GM12878 (cell line): ENCODE results near the gene TRIM68. TPM values are rescaled to one million over a fixed set of nuclear protein-coding genes. Genes with fewer than 3 reads are reported as not detected.

ENCODE experiments used
- ATAC-seq: fragments of 200-7000 bp; cut with Tn5 transposase; 3 replicates; pipeline ENCODE4 v1.9.1; 2020; ENCODE audit warnings: mild to moderate bottlenecking, moderate library complexity
- Bru-seq: library from RNA; stranded (reverse); fragments of 400-500 nt; gene quantifications from one replicate; lab custom pipeline; 2021; lab: Mats Ljungman, UMichigan
- BruChase-seq, 2 experiments: library from RNA; stranded (reverse); fragments of 400-500 nt; gene quantifications; one replicate each; lab custom pipeline; 2021; lab: Mats Ljungman, UMichigan
- BruUV-seq: library from RNA; stranded (reverse); fragments of 400-500 nt; replicated peaks from 2 replicates; lab custom pipeline; 2021; lab: Mats Ljungman, UMichigan
- CTCF ChIA-PET: fragments of 300-600 bp; sonication (Branson Sonifier 250); formaldehyde crosslinking; extraction: SDS; loops from one replicate; lab custom pipeline; 2021; ENCODE audit warnings: inconsistent platforms; lab: Yijun Ruan, JAX
- POLR2A ChIA-PET: fragments of 350-600 bp; formaldehyde crosslinking; extraction: SDS; loops from one replicate; lab custom pipeline; 2021; ENCODE audit warnings: inconsistent platforms; lab: Charles Lee
- RAD21 ChIA-PET: fragments of 300-600 bp; sonication (Branson Sonifier 250); formaldehyde crosslinking; loops from one replicate; lab custom pipeline; 2023; ENCODE audit warnings: antibody characterized with exemption; ENCODE audit not compliant: unreplicated experiment; lab: Charles Lee
- SMC1A ChIA-PET: fragments of 300-600 bp; sonication (Branson Sonifier 250); formaldehyde crosslinking; loops from one replicate; lab custom pipeline; 2023; ENCODE audit not compliant: unreplicated experiment, uncharacterized antibody; lab: Charles Lee
- DNase-seq: peaks from one replicate; pipeline ENCODE4 v3.0.0-alpha.2; 2011; ENCODE audit warnings: low read depth, low spot score
- FAIRE-seq: peaks from 3 replicates; lab custom pipeline; 2011; peaks lifted over from hg19 to GRCh38; lab: Jason Lieb, UNC
- H2AFZ ChIP-seq: 2 replicates; pipeline ENCODE4 v1.6.0; 2011; ENCODE audit warnings: low read depth, low read length, control low read depth; ENCODE audit not compliant: control insufficient read depth
- H3K27ac ChIP-seq: 2 replicates; pipeline ENCODE4 v1.5.1; 2011; ENCODE audit warnings: control low read depth; ENCODE audit not compliant: control insufficient read depth, insufficient read depth
- H3K27me3 ChIP-seq, 2 experiments: replicated peaks in 1 of 2; 2 replicates each; pipeline versions ENCODE4 v1.6.0 to v1.6.1; 2011; ENCODE audit warnings: low read length in 1 of 2; ENCODE audit not compliant: control insufficient read depth in 2 of 2, insufficient read depth in 2 of 2
- H3K36me3 ChIP-seq, 2 experiments: 2 replicates each; pipeline ENCODE4 v1.5.1; 2011; ENCODE audit warnings: low read length in 1 of 2; ENCODE audit not compliant: control insufficient read depth in 2 of 2, insufficient read depth in 2 of 2
- H3K4me1 ChIP-seq: 2 replicates; pipeline ENCODE4 v1.6.1; 2011; ENCODE audit warnings: mild to moderate bottlenecking, low read length, moderate library complexity, mixed read lengths; ENCODE audit not compliant: control insufficient read depth, insufficient read depth
- H3K4me2 ChIP-seq: 2 replicates; pipeline ENCODE4 v1.6.0; 2011; ENCODE audit warnings: control low read depth; ENCODE audit not compliant: control insufficient read depth, insufficient read depth
- H3K4me3 ChIP-seq: fragments of 200-600 bp; sonication (generic); 2 replicates; pipeline ENCODE4 v1.5.1; 2016
- H3K79me2 ChIP-seq: 2 replicates; pipeline ENCODE4 v1.6.0; 2011; ENCODE audit warnings: low read length; ENCODE audit not compliant: control insufficient read depth, insufficient read depth
- H3K9ac ChIP-seq: 2 replicates; pipeline ENCODE4 v1.8.0; 2011; ENCODE audit warnings: low read length, control low read depth, mixed read lengths; ENCODE audit not compliant: control insufficient read depth, insufficient read depth
- H3K9me3 ChIP-seq: replicated peaks from 3 replicates; pipeline ENCODE4 v1.5.1; 2011; ENCODE audit warnings: mild to moderate bottlenecking, low read length; ENCODE audit not compliant: control insufficient read depth, insufficient read depth
- H4K20me1 ChIP-seq: 2 replicates; pipeline ENCODE4 v1.6.0; 2011; ENCODE audit not compliant: control insufficient read depth, insufficient read depth
- IKZF1 ChIP-seq: fragments of 450-650 bp; conservative IDR thresholded peaks from 2 replicates; pipeline ENCODE4 v1.6.1; 2017; ENCODE audit warnings: antibody characterized with exemption, mild to moderate bottlenecking
- PML ChIP-seq: IDR thresholded peaks from 2 replicates; pipeline ENCODE4 v1.6.1; 2012; ENCODE audit warnings: low read length, inconsistent platforms
- POLR2A ChIP-seq: IDR thresholded peaks from 2 replicates; pipeline ENCODE4 v1.6.1; 2011; ENCODE audit warnings: low read depth, mild to moderate bottlenecking, low read length
- POU2F2 ChIP-seq: IDR thresholded peaks from 3 replicates; pipeline ENCODE4 v1.6.1; 2011; ENCODE audit warnings: low read depth, mild to moderate bottlenecking, low read length, borderline replicate concordance
- SRF ChIP-seq, 2 experiments: IDR thresholded peaks; 2 replicates each; pipeline ENCODE4 v1.6.1; 2011; ENCODE audit warnings: low read depth in 2 of 2, low read length in 2 of 2, mild to moderate bottlenecking in 1 of 2, moderate library complexity in 1 of 2
- TAF1 ChIP-seq: IDR thresholded peaks from 2 replicates; pipeline ENCODE4 v1.6.1; 2011; ENCODE audit warnings: mild to moderate bottlenecking, low read depth, low read length, borderline replicate concordance
- WGBS: methylation state at CpG from one replicate; pipeline ENCODE4 v1.1.6; 2016; ENCODE audit warnings: low lambda C conversion rate; ENCODE audit not compliant: insufficient replicate concordance, insufficient coverage; ENCODE audit errors: missing lambda C conversion rate; 5-methylcytosine and 5-hydroxymethylcytosine counted together
- in situ Hi-C: fragments of 300-500 bp; cut with MboI; formaldehyde crosslinking; loops from 9 replicates; pipeline ENCODE4 v1.14.3; 2018; ENCODE audit warnings: mixed read lengths
- intact Hi-C: fragments of 100-400 bp; cut with micrococcal nuclease; formaldehyde crosslinking; loops from one replicate; pipeline ENCODE4 v1.14.2; 2022; ENCODE audit not compliant: unreplicated experiment
- long read RNA-seq, 2 experiments: library from polyadenylated mRNA; unstranded; transcript quantifications; one replicate each; pipeline ENCODE4 v2.0.0, GENCODE V29; 2019 to 2020
- polyA minus RNA-seq, 3 experiments: library from RNA; depleted of rRNA, polyadenylated mRNA; stranded (reverse); fragments of >200 nt; gene quantifications; 2 replicates each; pipeline ENCODE4 v1.2.3, GENCODE V29; 2011
- polyA plus RNA-seq, 11 experiments: library from polyadenylated mRNA; depleted of rRNA in 4 of 11; unstranded in 6 of 11; stranded (reverse) in 5 of 11; fragments of >200 nt; fragmentation: Nextera tagmentation in 4 of 11; fragmentation: Illumina TruSeq in 1 of 11; extraction: Ambion mirVana in 4 of 11; extraction: Trizol in 1 of 11; gene quantifications; 1 replicate in 1 of 11; 2 replicates in 10 of 11; pipeline versions ENCODE4 v1.2.1 to v1.2.3, GENCODE V29; 2011 to 2016; ENCODE audit warnings: inconsistent platforms in 2 of 11, missing spikeins in 2 of 11, low read depth in 1 of 11
- total RNA-seq, 4 experiments: library from RNA; depleted of rRNA in 3 of 4; stranded (reverse); fragments of >200 nt in 3 of 4; fragmentation: Illumina TruSeq in 1 of 4; extraction: Trizol in 1 of 4; gene quantifications; 2 replicates each; pipeline versions ENCODE4 v1.2.1 to v1.2.3, GENCODE V29; 2013 to 2021
- TF ChIP-seq, protein P1 (sequence below): fragments of 450-650 bp; IDR thresholded peaks from 2 replicates; pipeline ENCODE4 v1.6.1; 2016; ENCODE audit warnings: mild to moderate bottlenecking
- TF ChIP-seq, protein P2 (sequence below): fragments of 450-650 bp; IDR thresholded peaks from 2 replicates; pipeline ENCODE4 v1.6.1; 2017; ENCODE audit warnings: borderline replicate concordance
- TF ChIP-seq, protein P3 (sequence below): fragments of 150-350 bp; IDR thresholded peaks from 2 replicates; pipeline ENCODE4 v1.6.1; 2016; ENCODE audit warnings: low read depth, low read length

TRIM68 gene, protein sequence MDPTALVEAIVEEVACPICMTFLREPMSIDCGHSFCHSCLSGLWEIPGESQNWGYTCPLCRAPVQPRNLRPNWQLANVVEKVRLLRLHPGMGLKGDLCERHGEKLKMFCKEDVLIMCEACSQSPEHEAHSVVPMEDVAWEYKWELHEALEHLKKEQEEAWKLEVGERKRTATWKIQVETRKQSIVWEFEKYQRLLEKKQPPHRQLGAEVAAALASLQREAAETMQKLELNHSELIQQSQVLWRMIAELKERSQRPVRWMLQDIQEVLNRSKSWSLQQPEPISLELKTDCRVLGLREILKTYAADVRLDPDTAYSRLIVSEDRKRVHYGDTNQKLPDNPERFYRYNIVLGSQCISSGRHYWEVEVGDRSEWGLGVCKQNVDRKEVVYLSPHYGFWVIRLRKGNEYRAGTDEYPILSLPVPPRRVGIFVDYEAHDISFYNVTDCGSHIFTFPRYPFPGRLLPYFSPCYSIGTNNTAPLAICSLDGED
- total RNA-seq (2013; cell fraction: nucleolus; rRNA removed) = 24.1 and 27.8 TPM in 2 replicates
- total RNA-seq (2014; rRNA removed) (9.5 and 10.5 TPM in 2 replicates), total RNA-seq (2014; rRNA removed; fragmentation: Illumina TruSeq; extraction: Trizol) (7.0 and 7.6 TPM in 2 replicates), total RNA-seq (2021) (11.2 and 13.7 TPM in 2 replicates), polyA plus RNA-seq (2011; rRNA removed) (4.8 and 7.0 TPM in 2 replicates), polyA plus RNA-seq (2014; fragmentation: Illumina TruSeq; extraction: Trizol) (10.6 and 12.6 TPM in 2 replicates), polyA plus RNA-seq (2014; fragmentation: Nextera tagmentation; extraction: Ambion mirVana) (1 to 10 TPM; 3.3 to 5.4 TPM), polyA plus RNA-seq (2014; rRNA removed) (7.5 and 8.0 TPM in 2 replicates), polyA plus RNA-seq (2016; fragmentation: Nextera tagmentation; extraction: Ambion mirVana) (1 to 10 TPM; 8.9 to 9.2 TPM), polyA minus RNA-seq (2011; rRNA and poly(A)+ RNA removed) (8.9 and 9.9 TPM in 2 replicates), Bru-seq, nascent RNA (percentile 66 among the genes with signal in this experiment), BruChase-seq, experiment 1, labeled RNA remaining after a 6-hour chase (percentile 57 among the genes with signal in this experiment), BruChase-seq, experiment 2, labeled RNA remaining after a 2-hour chase (percentile 69 among the genes with signal in this experiment)
- polyA plus RNA-seq (2011; ENCODE audit: low read depth) = 4.5 TPM
- 5.6 and 6.7 TPM in 2 replicates for polyA plus RNA-seq (2011; cell fraction: cytosol; rRNA removed)
- 9.5 and 10.0 TPM in 2 replicates for polyA plus RNA-seq (2011; cell fraction: nucleus; rRNA removed)
- polyA plus RNA-seq (2012) = 6.7 and 7.0 TPM in 2 replicates
- polyA minus RNA-seq (2011; cell fraction: cytosol; rRNA and poly(A)+ RNA removed) = 2.1 and 2.4 TPM in 2 replicates
- polyA minus RNA-seq (2011; cell fraction: nucleus; rRNA and poly(A)+ RNA removed) = 15.2 and 20.8 TPM in 2 replicates
- long read RNA-seq, experiment 1, partial matches to known transcripts = 0 of 7 reads
- long read RNA-seq, experiment 1, other reads (novel, unspliced or antisense) = 4 of 7 reads
- long read RNA-seq, experiment 2, transcript TRIM68-201 (7 exons, 3,352 nt) = major isoform, 7 of 10 reads
- long read RNA-seq, experiment 2, partial matches to known transcripts = 0 of 10 reads
- long read RNA-seq, experiment 2, other reads (novel, unspliced or antisense) = 2 of 10 reads

DNA sequence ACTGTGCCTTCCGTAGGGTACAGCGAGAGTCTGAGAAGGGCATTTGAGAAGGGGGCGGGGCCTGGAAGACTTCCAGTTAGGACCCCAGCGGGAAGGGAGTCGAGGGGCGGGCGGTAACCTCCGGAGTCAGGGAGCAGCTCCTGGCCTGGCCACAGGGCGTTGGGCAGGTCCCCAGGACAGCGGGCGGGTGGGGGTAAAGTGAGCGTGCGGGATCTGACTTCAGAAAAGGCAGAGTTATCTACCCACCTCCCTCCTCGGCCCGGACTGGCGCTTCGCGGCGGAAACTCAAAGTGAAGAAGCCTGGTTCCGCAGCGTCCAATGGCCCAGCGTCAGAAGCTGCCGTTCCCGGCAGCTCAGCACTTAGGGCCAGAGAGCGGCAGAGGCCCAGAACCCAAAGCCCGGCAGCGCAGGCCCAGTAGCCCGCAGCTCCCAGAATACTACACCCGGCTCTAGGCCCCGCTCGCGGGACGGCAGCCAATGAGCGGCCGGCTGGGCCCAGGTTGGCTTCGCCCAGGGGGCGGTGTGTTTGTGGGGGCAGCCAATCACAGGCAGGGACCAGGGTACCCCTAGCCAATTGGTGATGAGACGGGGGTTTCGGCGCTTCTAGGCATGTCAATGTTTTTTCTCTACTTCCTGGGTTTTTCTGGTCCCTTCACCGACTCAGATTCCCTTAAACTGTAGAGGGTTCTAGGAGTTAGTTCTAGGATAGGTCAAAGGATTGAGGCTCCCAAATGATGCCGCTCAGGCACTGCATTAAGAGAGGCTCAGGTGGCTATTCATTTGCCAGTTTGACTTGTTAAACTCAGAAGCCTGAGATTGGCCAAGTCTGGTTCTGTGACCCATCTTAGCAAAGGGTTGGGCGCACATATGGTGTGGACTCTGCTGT, at the start of gene TRIM68:
Gene TRIM68 (minus strand): TSS at position 451 of the 886 bp plus-strand sequence. CDS start 2,727 bp downstream, outside the sequence.
- ChIA-PET RAD21 (interaction anchor here (0.6 to 0.9 kb wide), 2 partner anchors 377 to 420 kb away, joined by 3 read pairs; no protein-coding TSS in a partner anchor), CTCF (interaction anchor here (0.7 to 2.5 kb wide), 7 partner anchors 9 to 771 kb away, joined by 3 to 13 read pairs (median 4); partner anchors contain the start of genes OR51D1 and OR52I1), POLR2A (interaction anchor here (0.6 kb wide), 2 partner anchors 1714 to 1989 kb away, joined by 3 read pairs; no protein-coding TSS in a partner anchor), SMC1A (interaction anchor here (1.0 kb wide), 1 partner anchor 17 kb away, joined by 4 read pairs; no protein-coding TSS in a partner anchor)
- H3K4me3 ChIP-seq = peak within 1 kb of the TSS; percentile 70
- H3K79me2 ChIP-seq = peaks cover 3% of the 10 kb centered on the region; the same call in 1 of the 2 replicates
- DNase-seq (peak; percentile 82), FAIRE-seq (peak; percentile 80), ATAC-seq (peak; percentile 100)
- H3K27ac ChIP-seq = peak within 1 kb of the TSS; percentile 77
- H3K4me1 ChIP-seq = peaks cover 3% of the 10 kb centered on the region; the same call in 1 of the 2 replicates
- no peaks in the 10 kb centered on the region for H3K27me3 ChIP-seq
- H3K9ac ChIP-seq = peak within 1 kb of the TSS; percentile 82
- H2AFZ ChIP-seq = peak within 1 kb of the TSS; percentile 98
- no peaks in the 10 kb centered on the region; the same call in 2 of the 3 replicates for H3K9me3 ChIP-seq
- intact Hi-C loops = no loop called here
- no peaks in the 10 kb centered on the region for H4K20me1 ChIP-seq
- in situ Hi-C loops = no loop called here
- TSS peak; percentile 68 for BruUV-seq
- WGBS = 1% methylated on average over 40 of the region's 43 CpGs
- no peaks in the 10 kb centered on the region; a peak in 1 of 4 replicates for H3K36me3 ChIP-seq
- H3K4me2 ChIP-seq = peak within 1 kb of the TSS; percentile 90
- TF ChIP-seq PML = peak; percentile 55; the same call in 1 of the 2 replicates
- peak; percentile 84 for TF ChIP-seq POLR2A
- TF ChIP-seq POU2F2 = 0 out of 3 replicates have a peak, but pooled peaks have one; percentile 53
- TF ChIP-seq, protein P1, sequence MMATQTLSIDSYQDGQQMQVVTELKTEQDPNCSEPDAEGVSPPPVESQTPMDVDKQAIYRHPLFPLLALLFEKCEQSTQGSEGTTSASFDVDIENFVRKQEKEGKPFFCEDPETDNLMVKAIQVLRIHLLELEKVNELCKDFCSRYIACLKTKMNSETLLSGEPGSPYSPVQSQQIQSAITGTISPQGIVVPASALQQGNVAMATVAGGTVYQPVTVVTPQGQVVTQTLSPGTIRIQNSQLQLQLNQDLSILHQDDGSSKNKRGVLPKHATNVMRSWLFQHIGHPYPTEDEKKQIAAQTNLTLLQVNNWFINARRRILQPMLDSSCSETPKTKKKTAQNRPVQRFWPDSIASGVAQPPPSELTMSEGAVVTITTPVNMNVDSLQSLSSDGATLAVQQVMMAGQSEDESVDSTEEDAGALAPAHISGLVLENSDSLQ = peak; percentile 65; the same call in 1 of the 2 replicates
- TF ChIP-seq, protein P2, sequence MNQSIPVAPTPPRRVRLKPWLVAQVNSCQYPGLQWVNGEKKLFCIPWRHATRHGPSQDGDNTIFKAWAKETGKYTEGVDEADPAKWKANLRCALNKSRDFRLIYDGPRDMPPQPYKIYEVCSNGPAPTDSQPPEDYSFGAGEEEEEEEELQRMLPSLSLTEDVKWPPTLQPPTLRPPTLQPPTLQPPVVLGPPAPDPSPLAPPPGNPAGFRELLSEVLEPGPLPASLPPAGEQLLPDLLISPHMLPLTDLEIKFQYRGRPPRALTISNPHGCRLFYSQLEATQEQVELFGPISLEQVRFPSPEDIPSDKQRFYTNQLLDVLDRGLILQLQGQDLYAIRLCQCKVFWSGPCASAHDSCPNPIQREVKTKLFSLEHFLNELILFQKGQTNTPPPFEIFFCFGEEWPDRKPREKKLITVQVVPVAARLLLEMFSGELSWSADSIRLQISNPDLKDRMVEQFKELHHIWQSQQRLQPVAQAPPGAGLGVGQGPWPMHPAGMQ = no peak
- TF ChIP-seq IKZF1 = peak; percentile 40
- TF ChIP-seq TAF1 = 0 out of 2 replicates have a peak, but pooled peaks have one; percentile 19
- TF ChIP-seq, protein P3, sequence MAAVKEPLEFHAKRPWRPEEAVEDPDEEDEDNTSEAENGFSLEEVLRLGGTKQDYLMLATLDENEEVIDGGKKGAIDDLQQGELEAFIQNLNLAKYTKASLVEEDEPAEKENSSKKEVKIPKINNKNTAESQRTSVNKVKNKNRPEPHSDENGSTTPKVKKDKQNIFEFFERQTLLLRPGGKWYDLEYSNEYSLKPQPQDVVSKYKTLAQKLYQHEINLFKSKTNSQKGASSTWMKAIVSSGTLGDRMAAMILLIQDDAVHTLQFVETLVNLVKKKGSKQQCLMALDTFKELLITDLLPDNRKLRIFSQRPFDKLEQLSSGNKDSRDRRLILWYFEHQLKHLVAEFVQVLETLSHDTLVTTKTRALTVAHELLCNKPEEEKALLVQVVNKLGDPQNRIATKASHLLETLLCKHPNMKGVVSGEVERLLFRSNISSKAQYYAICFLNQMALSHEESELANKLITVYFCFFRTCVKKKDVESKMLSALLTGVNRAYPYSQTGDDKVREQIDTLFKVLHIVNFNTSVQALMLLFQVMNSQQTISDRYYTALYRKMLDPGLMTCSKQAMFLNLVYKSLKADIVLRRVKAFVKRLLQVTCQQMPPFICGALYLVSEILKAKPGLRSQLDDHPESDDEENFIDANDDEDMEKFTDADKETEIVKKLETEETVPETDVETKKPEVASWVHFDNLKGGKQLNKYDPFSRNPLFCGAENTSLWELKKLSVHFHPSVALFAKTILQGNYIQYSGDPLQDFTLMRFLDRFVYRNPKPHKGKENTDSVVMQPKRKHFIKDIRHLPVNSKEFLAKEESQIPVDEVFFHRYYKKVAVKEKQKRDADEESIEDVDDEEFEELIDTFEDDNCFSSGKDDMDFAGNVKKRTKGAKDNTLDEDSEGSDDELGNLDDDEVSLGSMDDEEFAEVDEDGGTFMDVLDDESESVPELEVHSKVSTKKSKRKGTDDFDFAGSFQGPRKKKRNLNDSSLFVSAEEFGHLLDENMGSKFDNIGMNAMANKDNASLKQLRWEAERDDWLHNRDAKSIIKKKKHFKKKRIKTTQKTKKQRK = peak; percentile 71; the same call in 1 of the 2 replicates
- no peak for TF ChIP-seq SRF (IDR thresholded peaks at IDR 0.05; ENCODE audit: low read depth in 2 of 2, low read length in 2 of 2)
